NCI-H2171 treated with DMSO at 0.1 percent for 48 hours (cell line): ENCODE results near the gene RWDD1.

Source experiments
- DNase-seq: peaks from one replicate; lab custom pipeline; 2025; lab: John Stamatoyannopoulos, UW

The RWDD1 gene

DNA sequence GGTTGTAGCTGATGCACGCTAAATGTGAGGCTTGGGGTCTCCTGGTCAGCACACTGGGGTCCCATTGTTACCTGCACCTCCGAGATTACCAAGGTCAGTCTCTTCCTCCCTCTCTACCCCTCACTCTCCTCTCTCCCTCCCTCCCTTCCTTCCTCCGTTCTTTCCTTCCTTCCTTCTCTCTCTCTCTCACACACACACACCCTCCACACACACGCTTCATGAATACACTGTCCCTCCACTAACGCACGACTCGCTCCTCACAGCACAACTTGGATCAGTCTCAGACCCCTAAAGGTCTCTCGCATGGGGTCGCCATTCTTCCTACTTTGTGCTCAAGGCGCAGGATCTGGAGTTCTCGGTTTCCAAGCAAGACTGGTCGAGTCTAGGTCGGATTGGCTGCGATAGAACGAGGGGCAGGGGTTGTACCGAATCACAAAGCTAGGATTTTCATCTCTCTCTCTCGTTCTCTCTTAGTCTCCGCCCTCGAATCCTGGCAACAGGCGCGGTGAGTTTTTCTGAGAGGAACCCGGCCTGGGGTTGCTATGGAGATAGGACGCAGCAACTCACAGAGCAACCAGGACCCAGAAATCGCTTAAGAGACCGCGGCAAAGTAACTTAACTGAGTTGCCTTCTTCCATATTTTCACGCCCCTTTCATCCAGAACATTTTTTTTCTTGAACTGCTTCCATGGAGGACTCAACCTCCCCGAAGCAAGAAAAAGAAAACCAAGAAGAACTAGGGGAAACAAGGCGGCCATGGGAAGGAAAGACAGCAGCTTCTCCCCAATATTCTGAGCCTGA lies 44.8 kb downstream of the RWDD1 start, which contains the start of gene RSPH4A:
RSPH4A (plus strand) TSS at position 543 of the 800 bp plus-strand sequence; CDS start at position 688, 145 bp downstream.
- DNase-seq: peak; percentile 98

GRCh38 chr6:116616737-116617053 lies 45.4 kb downstream of the RWDD1 start:
- peak; percentile 31 for DNase-seq

- DNase-seq: no peak
These were observed 52.9 kb downstream of the RWDD1 start for GRCh38 chr6:116624036-116624805.

DNA sequence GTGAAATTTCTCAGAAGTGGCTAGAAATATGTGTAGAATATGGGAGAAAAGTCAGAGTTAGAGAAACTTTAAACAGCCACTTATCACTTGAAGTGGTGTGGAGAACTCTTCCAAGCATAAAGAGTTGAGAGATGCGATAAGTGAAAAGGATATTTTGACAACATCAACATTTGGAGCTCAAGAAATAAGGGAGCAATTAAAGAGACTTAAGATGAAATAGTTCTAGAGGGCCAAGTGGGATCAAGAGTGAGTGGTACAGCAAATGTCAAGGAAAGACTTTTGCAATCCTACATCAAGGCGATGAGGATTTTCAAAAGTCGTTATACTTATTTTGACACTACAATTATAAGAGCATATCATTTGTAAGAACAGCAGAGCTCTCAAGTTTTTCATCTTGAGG lies 54.6 kb downstream of the RWDD1 start:
- DNase-seq: no peak

DNA sequence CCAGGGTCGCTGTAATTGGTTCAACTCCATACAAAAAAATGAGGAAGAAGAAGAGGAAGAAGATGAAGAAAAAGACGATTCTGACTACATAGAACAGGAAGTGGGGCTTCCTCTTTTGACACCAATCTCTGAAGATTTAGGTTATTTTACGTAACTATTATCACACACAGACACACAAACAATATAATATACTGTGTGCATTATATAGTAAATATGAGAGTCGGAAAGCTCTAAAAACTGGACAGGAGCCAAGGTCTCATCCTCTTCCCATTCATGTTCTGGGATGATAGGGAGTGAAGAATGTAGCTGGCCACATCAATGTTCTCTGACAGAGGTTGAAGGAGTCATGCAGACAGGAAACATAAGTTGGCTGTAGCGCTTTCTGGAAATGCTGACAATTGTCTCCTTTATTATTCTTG lies 58.3 kb downstream of the RWDD1 start:
- DNase-seq: no peak

- no peak for DNase-seq
These were observed 60.2 kb downstream of the RWDD1 start for GRCh38 chr6:116631379-116631990.

- no peak for DNase-seq
These were observed 62.4 kb downstream of the RWDD1 start for GRCh38 chr6:116633685-116634084.
